NCI-H1436 (cell line): ENCODE measurements around the gene PHYKPL.

Experiments
- DNase-seq: peaks from one replicate; lab custom pipeline; 2025; lab: John Stamatoyannopoulos, UW

Gene PHYKPL

DNA sequence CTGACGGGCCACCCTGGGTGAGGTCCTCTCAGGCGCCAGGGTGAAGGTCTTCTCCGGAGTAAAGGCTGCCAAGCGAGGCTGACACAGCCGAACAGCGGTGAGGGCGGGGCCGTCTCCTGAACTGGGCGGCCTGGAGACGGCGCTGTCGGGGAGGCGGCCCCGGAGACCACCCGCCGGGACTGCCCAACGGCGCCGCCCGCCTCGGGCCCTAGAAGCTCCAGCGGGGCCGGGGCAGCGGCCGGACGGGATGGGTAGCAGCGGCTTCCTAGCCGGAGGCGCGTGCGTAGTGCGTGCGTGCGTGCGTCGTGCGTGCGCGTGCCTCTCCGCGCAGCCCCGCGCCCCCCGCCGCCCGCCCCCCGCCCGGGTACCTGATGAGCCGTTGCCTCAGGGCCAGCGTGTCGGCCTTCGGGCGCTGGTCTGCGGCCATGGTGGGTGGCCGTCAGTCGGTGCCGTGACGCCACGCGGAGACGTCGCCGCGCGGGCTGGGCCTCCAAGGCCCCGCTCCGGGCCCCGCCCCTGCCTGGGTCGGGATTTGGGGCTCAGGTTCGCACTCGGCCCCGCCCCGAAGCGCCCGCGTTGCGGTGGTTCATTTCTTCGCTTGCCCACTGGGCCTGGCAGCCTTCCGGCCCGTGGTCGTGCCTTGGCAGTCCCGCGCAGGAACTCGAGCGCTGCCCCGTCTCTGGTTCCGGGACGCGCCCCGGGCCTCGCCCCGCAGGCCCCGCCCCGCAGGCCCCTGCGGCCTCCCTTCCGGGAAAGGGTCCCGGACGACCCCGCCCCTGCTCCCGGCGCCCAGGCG lies at the start of gene PHYKPL:
Gene PHYKPL, minus strand, starts transcription at position 679 of the 796 bp plus-strand sequence. Its CDS starts 252 bp downstream, at position 427.
- DNase-seq: no peak

DNA sequence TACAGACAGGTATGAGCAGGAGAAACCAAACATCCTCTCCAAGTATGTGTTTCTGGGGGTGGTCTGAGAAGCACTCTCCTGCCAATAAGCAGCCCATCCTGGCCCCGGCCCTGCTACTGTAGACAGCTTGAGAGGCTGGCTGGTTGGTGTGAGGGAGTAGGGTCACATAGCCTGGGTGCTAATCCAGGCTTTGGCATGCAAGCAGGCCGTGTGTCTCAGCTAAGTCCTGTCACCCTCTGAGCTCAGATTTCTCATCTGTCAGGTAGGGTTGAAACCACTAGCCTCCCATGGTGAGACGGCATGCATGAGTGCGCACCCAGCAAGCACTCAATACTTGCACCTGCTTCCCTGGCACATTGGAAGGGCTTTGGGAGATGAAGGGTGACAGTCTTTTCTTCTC lies 49.8 kb upstream of the PHYKPL start:
- DNase-seq: no peak

DNA sequence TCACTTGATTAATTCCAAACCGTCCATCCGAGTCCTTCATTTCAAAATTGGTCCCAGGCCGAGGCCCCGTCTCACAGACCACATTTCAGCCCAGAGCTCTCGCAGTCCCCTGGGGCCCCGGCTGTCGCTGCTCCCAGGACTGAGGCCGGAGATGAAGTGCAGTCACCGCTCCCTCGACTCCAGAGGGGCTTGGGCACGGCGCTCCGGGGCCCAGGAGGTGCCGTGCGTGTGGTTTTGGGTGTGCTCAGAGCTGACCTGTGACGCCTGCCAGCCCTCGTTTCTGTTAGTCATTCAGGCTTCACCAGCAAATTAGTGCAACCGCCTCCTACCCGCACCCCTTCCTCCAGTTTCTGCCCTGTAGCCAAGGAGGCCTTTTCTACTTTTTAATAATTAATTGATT lies 48.7 kb upstream of the PHYKPL start:
- DNase-seq: no peak

DNA sequence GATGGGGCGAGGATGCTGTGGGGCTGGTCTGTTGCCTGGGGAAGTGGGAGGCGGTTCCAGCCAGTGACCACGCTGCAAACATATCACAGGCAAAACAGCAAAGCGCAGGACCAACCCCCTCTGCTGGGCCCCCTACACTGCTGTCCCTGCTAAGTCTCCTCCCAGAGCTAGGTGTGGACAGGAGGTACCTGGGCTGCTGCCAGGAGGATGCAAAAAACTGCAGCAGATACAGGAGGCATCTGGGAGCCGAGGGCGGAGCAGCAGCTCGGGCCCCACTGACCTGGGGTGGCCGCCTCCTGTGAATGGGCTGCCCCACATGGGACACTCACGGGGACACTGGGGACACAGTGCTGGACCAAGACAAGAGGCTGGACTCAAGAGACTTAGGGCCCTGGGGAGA lies 48.0 kb upstream of the PHYKPL start:
- no peak for DNase-seq

DNA sequence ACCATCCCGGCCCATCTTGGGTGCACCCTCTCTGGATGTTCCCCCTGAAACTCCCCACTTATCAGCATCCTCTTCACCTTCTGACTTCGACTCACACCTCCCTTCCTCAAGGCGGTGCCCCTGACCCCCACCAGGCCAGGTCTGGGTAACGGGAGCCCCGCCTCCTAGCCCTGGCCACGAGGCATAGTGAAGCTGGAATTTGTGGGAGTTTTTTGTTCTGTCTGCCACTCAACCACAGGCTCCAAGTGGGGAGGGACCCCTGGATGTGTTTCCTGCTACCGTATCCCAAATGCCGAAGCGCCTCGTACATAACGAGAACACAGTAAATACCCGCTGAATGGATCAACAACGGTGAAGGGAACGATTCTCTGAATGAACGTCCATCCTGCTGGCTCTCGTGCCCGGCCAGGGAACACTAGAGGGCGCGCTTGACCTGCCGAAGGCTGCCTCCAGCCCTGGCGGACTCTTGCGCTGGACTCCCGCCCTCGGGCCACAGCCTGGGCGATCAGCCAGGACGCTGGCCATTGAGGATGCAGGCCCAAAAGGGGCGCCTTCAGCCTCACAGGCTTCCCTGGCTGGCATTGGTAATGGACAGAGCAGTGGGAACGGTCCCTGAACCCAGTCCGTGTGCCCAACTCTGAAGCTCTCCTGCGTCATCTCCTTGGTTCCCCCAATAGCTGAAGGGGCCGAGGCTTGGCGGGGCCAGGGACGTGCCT lies 47.3 kb upstream of the PHYKPL start:
- no peak for DNase-seq

DNA sequence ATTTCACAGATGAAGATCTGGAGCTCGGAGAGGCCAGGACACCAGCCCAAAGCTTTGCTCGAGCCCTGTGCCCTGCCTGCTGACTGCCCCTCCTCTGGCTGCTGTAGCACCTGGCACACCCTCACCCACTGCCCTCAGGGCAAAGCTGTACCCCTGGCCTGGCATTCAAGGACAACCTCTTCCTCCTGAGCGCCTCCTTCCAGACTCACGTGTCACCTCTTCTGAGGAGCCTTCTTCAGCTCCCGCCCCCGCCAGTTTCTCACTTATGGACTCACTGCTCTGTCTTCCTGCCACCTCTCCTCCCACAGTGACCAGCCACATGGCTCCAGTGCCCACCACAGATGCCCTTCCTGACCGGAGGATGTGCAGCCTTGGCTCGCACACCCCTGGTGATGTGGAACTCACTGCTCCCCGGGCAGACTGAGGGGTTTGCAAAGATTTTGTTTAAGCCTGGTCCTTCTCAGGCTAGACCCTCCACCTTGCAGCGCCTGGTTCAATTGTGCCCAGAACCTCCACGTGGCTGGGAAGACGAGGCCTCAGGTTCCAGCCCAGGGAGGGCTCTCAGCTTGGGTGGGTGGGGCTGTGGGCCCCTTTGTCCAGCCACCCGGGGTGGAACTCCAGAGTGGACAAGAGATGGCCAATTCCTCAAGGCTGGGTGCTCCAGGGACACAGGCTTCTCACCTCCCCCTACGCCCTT lies 46.6 kb upstream of the PHYKPL start:
- DNase-seq: no peak

DNA sequence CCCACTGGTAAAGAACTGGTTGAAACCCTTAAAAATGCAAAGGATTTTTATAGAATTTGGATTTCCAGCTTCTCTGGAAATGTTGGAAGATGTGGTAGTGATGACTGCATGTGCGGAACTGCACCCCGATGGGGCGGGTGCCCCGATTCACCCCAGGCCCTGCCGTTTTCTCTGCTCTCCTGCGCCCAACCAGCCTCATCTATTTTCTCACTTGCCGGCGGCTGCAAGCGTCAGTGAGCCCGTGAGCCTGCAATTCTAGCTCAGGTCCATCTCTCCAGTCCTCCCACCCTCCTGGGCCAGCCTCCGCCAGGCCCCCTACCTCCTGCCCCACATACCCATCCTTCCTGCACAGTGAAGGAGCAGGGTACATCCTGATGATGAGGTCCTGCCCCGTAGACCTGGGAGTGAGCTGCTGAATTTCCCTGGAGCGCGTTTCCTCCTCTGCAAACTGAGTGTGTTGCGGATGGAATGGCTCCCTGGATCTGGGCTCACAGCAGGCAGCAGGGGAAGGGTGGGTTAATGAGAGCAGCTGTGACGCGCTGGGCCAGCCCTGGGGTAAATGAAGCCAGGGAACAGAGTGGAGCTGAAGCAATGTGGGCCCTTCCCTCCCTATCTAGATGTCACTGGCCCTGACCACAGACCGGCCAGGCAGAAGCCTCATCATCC lies 45.9 kb upstream of the PHYKPL start:
- no peak for DNase-seq

DNA sequence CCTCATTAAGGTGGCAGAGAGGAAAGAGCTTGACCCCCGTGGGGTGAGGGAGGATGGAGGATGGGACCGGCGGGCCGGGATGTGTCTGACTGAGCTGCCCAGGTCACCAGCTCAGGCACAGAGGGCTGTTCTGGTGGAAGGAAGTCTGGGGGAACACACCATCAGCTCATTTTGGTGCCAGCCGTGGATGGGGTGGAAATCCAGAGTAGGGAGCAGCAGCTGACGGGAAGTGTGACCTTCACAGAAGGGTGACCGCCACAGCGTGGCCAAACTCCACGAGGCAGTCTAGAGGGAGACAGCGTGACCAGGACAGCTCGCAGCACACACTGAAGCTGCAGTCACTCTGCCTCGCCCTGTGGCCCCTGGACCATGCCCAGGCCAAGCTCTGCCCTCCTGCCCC lies 45.3 kb upstream of the PHYKPL start:
- no peak for DNase-seq

DNA sequence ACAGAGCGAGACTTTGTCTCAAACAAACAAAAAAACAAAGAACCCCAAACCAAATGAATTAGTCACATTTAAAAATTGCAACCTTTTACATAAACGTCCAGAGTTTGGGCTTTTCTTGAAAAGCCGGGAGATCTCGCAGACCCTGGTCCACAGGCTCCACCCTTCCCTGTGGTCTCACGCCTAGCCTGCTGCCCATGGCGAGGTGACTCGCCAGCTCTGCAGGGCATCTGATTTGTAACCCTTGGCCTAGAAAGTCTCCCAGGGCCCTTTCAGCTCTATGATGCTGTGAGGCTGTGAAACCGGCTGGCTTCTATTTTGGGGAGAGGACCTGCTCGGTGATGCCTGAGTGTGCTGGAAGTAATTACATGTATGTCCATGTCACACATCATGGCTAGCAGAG lies 44.7 kb upstream of the PHYKPL start:
- DNase-seq: no peak

DNA sequence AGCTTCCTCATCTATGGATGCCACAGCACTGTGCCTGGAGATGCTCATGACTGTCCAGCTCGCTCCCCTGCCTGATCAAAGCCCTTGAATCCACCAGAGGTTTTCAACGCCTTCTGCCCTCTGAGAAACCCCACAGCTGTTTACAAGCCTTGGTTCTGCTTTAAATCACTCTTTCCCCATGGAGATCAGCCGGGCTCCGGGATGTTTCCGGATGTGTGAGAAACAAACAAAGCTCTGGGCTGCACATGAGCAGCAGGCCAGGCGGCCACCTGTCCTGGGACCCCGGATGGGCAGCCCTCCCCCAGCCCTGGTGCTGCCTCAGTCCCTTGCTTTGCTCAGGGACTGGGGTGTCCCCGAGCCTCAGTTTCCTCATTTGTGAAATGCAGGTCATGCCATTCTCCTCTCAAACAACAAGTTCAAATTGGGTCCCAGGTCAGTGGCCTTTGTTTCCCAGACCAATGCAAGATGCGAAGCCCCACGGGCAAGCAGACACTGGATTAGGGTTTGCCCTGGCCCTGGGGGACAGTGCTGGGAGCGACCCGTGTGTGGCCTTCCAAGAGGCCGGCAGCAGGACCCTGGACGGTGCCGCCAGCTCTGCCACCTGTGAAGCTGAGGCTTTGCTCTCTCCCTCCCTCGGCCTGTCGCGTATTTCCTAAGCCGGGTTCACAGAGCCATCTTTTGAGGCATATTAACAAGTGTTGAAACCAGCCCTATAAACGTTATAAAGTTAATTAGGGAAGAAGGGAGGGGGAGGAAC lies 42.4 kb upstream of the PHYKPL start:
- no peak for DNase-seq

DNA sequence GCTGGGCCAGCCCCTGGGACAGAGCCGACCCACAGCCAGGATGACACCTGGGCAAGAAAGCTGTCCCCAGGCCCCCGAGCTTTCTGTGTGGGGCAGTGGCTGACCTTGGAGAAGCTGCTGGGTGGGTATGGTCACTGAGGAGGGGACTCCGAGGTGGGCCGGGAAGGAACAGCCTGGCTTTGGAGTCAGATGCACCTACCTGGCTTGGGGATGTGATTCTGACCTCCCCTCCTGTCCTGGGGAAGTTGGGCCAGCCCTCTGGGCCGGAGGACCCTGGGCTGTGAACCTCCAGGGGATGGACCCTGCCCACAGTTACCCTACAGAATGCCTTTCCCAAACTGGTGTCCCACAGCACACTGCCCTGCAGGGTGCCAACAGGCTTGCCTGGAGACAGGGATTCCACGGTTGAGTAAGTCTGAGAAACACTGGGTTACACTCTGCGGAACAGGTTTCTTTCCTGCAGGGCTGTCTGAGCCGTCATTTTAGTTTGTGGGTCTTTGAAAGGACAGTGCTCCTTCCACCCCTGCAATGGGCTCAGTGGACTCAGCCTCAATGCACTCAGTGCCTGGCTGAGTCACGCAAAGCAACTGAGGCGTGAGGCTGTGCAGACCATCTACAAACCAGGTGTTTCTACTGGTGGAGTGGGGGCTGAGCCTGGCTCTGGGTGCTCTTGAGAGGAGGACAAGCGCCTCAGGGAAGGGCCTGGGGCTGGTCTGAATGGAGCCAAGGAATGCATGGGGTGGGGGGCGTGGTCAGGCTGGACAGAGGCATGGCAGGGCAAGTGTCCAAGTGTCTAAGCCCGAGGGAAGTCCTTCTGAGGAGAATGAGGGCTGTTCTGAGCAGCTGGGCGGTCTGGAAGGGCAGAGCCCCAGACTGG lies 41.3 kb upstream of the PHYKPL start:
- no peak for DNase-seq

DNA sequence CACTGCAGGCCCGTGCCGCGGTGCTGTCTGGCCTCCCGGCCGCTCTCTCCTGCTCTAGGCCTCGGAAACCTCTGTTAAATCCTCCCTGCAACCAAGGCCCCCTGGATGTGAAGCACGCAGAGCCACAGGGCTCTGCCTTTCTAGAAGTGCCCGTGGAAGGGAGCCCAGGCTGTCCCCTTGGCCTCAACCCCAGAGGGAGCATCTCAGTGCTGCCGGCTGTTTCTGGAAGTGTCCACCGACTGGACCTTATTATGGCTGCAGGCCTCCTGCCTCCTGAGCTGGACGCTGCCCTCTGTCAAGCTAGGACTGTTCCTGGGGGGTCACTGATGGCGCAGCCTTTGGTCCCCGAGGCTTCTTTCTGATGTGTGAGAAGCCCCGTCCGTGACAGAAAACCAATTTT lies 40.4 kb upstream of the PHYKPL start:
- no peak for DNase-seq

DNA sequence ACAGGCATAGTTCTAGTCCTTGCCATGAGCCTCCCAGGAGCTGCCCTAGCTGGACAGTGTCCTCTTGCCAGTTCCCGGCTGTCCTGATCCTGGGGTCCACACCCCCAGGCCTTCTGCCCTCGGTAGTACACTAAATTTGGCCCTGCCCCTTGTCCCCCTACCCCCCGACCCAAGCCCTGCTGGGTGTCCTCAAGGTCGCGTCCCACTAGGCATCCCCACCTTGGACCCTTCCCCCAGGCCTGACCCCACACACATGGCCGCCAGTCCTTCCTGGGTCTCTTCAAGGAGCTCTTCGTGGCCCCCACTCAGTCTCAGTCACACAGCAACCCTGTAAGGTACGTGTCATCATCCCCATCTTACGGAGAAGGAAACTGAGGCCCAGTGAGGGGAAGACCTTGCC lies 40.0 kb upstream of the PHYKPL start:
- DNase-seq: no peak

DNA sequence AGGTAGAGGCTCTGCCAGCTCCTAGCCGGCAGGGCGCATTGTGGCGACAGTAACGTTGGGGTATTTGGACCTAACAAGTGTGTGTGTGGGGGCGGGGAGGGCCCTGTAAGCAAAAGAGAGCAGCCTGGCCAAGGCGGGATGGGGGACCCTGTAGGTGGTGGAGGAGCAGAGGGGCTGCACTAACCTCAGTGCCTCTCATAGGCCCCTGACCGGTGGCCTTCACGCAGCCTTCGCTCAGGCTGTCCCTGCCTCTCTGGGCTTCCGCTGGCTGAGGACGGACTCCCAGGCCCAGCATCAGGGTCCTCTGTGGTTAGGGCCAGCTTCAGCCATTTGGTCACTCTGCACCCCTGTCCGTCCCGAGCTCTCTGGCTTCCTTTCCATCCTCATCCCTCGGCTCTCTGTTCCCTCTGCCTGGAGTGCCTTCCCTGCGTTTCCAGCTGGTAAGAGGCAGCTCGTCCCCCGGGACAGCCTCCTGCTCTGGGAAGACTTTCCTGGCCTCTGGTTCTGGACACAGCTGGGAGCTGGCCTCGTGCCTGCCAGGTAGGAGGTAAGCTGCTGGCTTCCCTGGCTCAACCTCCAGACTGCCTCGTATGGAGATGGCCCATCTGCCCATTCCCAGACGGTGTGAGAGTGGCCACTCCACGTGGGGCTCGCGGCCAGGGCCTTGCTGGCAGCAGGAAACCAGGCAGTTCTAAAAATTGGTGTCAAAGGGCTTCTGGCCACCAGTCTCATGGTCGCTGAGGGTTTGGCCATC lies 39.3 kb upstream of the PHYKPL start:
- no peak for DNase-seq

DNA sequence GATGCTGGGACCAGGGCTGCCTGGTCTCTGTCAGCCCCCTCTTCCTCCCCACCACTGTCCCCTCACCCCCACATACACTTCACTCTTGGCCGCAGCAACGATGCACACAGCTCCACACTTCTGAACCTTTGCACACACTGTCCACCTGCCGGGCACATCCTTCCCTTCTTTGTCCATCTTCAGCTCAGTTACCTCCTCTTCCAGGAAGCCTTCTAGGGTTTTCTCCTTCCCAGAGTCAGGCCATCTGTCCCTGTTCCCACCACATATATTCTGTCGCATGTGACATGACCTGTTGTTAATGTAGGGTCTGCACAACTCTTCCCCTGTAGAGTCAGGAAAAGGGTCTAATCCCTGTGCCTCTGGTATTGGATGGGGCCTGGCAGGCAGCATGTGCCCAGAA lies 38.6 kb upstream of the PHYKPL start:
- DNase-seq: no peak

DNA sequence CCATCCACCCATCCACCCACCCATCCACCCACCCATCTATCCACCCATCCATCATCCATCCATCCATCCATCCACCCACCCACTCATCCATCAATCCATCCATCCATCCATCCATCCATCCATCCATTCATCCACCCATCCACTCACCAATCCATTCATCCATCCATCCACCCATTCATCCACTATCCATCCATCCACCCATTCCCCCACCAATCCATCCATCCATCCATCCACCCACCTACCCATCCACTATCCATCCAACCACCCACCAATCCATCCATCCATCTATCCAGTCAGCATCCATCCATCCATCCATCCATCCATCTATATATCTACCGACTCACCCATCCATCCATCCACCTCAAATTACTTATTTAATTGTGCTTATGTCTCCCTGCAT lies 36.9 kb upstream of the PHYKPL start:
- no peak for DNase-seq

DNA sequence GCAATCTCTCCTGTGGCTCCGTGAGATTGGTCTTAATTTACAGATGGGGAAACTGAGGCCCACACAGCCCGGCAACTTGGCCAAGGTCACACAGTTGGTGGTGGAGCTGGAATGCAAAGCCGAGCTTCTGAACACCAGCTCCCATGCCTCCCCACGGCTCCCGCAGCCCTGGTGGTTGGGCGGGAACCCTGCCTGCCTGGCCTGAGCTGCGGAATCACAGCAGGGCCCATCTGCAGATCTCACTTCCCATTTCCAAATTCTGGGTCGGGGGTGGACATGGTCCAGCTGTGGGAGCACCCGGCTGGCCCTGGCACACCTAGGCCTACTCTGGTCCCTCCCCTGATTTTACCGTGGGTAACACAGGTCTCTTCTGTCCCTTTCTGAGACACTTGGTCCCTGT lies 35.3 kb upstream of the PHYKPL start:
- DNase-seq: no peak

DNA sequence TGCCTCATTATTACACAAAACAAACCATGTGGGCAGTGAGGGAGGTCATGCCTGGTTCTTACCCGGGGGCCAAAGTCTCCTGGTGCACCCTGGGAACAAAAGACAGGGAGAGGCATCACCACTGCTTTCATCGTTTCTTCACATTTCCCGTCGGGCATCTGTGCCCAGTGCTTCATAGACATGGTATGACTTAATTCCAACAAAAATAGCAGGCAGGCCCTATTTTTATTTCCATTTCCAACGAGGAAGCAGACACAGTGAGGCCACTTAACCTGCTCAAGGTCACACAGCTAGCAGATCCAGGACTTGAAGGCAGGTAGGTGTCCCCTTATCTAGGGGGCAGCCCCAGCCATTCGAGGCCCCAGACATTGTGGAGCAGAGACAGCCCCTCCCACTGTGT lies 34.6 kb upstream of the PHYKPL start:
- no peak for DNase-seq

DNA sequence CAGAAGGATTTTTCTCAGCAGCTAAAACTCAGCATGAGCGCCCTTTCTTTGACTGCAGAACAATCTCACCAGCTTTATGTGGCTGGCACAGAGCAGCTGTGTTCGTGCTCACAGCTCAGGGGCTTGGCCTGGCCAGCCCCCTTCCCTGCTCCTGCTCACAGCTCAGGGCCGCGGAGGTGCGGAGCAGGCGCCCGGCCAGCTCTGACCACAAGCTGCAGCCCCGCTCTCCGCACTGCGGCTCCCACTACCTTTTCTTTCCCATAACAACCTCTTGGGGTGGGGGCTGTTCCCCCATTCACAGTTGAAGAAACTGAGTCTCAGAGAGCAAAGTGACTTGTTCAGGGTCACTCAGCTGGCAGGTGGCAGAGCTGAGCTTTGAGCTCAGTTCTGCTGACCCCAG lies 34.0 kb upstream of the PHYKPL start:
- DNase-seq: no peak

DNA sequence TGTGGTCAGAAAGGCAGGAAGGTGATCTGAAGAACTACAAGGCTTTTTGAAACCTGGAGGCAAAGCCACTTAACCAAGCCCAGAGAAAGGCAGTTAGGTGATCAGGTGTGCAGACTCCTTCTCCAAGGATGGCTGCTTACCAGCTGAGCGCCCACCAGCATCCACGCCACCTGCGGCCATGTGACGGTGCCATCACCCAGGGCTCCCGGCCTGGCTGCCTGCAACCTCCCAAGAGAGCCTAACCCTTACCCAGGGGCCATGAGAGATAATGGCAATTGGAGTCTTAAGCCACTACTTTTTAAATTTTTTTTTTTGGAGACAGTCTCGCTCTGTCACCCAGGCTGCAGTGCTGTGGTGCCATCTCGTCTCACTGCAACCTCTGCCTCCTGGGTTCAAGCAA lies 33.1 kb upstream of the PHYKPL start:
- no peak for DNase-seq
